Thyroid gland (tissue), 4 donors: ENCODE measurements around the gene PILRB.
A peak's percentile ranks its signal among the peaks of the same experiment; 100 is the strongest.
"Not testable (repeated sequence)": the region's sequence is repeated elsewhere in the genome, so short reads cannot be mapped to it uniquely, and the experiment has no call there.

ENCODE experiments used
- CTCF ChIP-seq, 6 experiments: fragments of 200-600 bp in 3 of 6; fragments of 450-650 bp in 3 of 6; sonication (generic) in 3 of 6; IDR thresholded peaks; one replicate each; pipeline ENCODE4 v1.5.1; 2016 to 2019; ENCODE audit warnings: antibody characterized with exemption in 6 of 6, mild to moderate bottlenecking in 2 of 6, inconsistent platforms in 1 of 6, moderate library complexity in 1 of 6
- POLR2A ChIP-seq, 2 donors: fragments of 450-650 bp; IDR thresholded peaks; one replicate each; pipeline ENCODE4 v1.6.1; 2017; ENCODE audit warnings: antibody characterized with exemption in 2 of 2, mild to moderate bottlenecking in 2 of 2, moderate library complexity in 1 of 2

DNA sequence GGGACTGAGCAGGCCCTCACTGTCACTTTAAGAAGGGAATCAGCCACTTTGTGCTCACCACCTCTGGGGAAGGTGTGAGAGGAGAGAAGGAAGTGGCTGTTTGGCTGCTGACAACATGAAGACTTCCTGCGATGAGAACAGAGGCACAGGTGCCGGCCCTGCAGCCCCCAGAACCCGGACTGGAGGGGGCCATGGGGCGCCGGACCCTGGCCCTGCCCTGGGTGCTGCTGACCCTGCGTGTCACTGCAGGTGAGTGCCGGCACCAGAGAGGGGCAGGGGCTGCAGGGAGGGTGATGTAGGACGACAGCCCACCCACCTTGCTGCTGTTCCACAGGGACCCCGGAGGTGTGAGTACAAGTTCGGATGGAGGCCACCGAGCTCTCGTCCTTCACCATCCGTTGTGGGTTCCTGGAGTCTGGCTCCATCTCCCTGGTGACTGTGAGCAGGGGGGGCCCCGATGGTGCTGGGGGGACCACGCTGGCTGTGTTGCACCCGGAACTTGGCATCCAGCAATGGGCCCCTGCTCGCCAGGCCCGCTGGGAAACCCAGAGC is 5.6 kb upstream of the PILRB start:
- TF ChIP-seq CTCF (IDR thresholded peaks at IDR 0.05), result not testable (repeated sequence)
- TF ChIP-seq POLR2A (IDR thresholded peaks at IDR 0.05), result peak in 1 of 2 donors; percentile 8
